ENCODE measurements around the gene ZFP62.

Gene ZFP62

DNA sequence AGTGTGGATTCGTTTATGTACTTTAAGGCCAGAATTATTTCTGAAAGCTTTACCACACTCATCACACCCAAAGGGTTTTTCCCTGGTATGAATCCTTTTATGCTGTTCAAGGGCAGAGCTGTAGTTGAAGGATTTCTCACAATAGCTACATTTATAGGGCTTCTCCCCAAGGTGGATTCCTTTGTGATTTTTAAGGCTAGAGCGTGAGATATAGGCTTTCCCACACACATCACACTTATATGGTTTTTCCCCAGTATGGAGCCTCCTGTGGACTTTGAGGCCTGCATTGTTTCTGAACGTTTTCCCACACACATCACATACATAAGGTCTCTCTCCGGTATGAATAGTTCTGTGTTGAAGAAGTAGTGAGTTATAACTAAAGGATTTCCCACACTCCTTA, 11.2 kb downstream of the ZFP62 start:
- peaks cover 21% of the 10 kb centered on the region for H3K9me3 ChIP-seq (ENCODE audit: control insufficient read depth, low read length)
- no peak overlapping the region for H3K4me3 ChIP-seq (ENCODE audit: insufficient read depth, low read depth, low read length)

DNA sequence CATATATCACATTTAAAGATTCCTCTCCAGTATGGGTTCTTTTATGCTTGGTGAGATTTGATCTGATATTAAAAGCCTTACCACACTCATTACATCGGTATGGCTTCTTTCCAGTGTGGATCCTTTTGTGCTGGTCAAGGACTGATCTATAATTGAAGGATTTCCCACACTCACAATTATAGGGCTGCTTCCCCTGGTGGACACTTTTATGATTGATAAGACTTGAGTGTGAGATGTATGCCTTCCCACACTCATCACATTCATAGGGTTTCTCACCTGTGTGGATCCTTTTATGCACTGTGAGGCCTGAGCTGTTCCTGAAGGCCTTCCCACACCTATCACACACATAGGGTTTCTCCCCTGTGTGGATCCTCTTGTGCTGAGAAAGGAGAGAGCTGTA, 12.2 kb downstream of the ZFP62 start:
- H3K27ac ChIP-seq (ENCODE audit: insufficient read depth, low read depth, low read length, poor library complexity, severe bottlenecking) = no peak overlapping the region
- H3K4me3 ChIP-seq (ENCODE audit: insufficient read depth, low read depth, low read length) = no peak overlapping the region
- H3K27me3 ChIP-seq (ENCODE audit: control insufficient read depth, insufficient read depth, low read length, poor library complexity, severe bottlenecking) = no peaks in the 10 kb centered on the region
- peaks cover 55% of the 10 kb centered on the region for H3K36me3 ChIP-seq (ENCODE audit: control insufficient read depth, insufficient read depth, low read length)
- peaks cover 21% of the 10 kb centered on the region for H3K9me3 ChIP-seq (ENCODE audit: control insufficient read depth, low read length)
- peaks cover 3% of the 10 kb centered on the region for H3K4me1 ChIP-seq (ENCODE audit: control insufficient read depth, insufficient read depth, low read length)
- 100% methylated on average over 1 of the region's 1 CpG; no CpG with 5 or more reads in 1 of the 2 experiments for WGBS, 2 experiments

More for the DNA sequence above, 11.2 kb downstream of the ZFP62 start:
- Histone ChIP-seq H3K27me3 (ENCODE audit: control insufficient read depth, insufficient read depth, low read length, poor library complexity, severe bottlenecking) (no peaks in the 10 kb centered on the region), H3K27ac (ENCODE audit: insufficient read depth, low read depth, low read length, poor library complexity, severe bottlenecking) (no peak overlapping the region), H3K4me1 (ENCODE audit: control insufficient read depth, insufficient read depth, low read length) (peaks cover under 1% of the 10 kb centered on the region), H3K36me3 (ENCODE audit: control insufficient read depth, insufficient read depth, low read length) (peaks cover 63% of the 10 kb centered on the region)
- WGBS, 2 experiments = 96 to 98% methylated on average over 2 of the region's 4 CpGs

- H3K36me3 ChIP-seq (ENCODE audit: control insufficient read depth, insufficient read depth, low read length) = peaks cover 51% of the 10 kb centered on the region
- no peak overlapping the region for H3K27ac ChIP-seq (ENCODE audit: insufficient read depth, low read depth, low read length, poor library complexity, severe bottlenecking)
- peaks cover 21% of the 10 kb centered on the region for H3K9me3 ChIP-seq (ENCODE audit: control insufficient read depth, low read length)
- peaks cover 3% of the 10 kb centered on the region for H3K4me1 ChIP-seq (ENCODE audit: control insufficient read depth, insufficient read depth, low read length)
- no peaks in the 10 kb centered on the region for H3K27me3 ChIP-seq (ENCODE audit: control insufficient read depth, insufficient read depth, low read length, poor library complexity, severe bottlenecking)
- 94 to 100% methylated on average over 1 of the region's 1 CpG for WGBS, 2 experiments
- no peak overlapping the region for H3K4me3 ChIP-seq (ENCODE audit: insufficient read depth, low read depth, low read length)
Measured at GRCh38 chr5:180848265-180848664, 12.8 kb downstream of the ZFP62 start.

- Histone ChIP-seq H3K36me3 (ENCODE audit: control insufficient read depth, insufficient read depth, low read length) (peaks cover 48% of the 10 kb centered on the region), H3K9me3 (ENCODE audit: control insufficient read depth, low read length) (peaks cover 21% of the 10 kb centered on the region)
Measured at GRCh38 chr5:180847026-180847425, 14.1 kb downstream of the ZFP62 start.

GRCh38 chr5:180844858-180845257, 16.2 kb downstream of the ZFP62 start:
- 93 to 96% methylated on average over 1 of the region's 1 CpG for WGBS, 2 experiments
- Histone ChIP-seq H3K4me1 (ENCODE audit: control insufficient read depth, insufficient read depth, low read length) (peaks cover 3% of the 10 kb centered on the region), H3K9me3 (ENCODE audit: control insufficient read depth, low read length) (peaks cover 7% of the 10 kb centered on the region)

More at GRCh38 chr5:180847026-180847425, 14.1 kb downstream of the ZFP62 start:
- H3K4me3 ChIP-seq (ENCODE audit: insufficient read depth, low read depth, low read length) = no peak overlapping the region
- peaks cover 3% of the 10 kb centered on the region for H3K4me1 ChIP-seq (ENCODE audit: control insufficient read depth, insufficient read depth, low read length)
- H3K27me3 ChIP-seq (ENCODE audit: control insufficient read depth, insufficient read depth, low read length, poor library complexity, severe bottlenecking) = no peaks in the 10 kb centered on the region
- 30% methylated on average over 3 of the region's 3 CpGs for WGBS, 2 experiments
- no peak overlapping the region for H3K27ac ChIP-seq (ENCODE audit: insufficient read depth, low read depth, low read length, poor library complexity, severe bottlenecking)

DNA sequence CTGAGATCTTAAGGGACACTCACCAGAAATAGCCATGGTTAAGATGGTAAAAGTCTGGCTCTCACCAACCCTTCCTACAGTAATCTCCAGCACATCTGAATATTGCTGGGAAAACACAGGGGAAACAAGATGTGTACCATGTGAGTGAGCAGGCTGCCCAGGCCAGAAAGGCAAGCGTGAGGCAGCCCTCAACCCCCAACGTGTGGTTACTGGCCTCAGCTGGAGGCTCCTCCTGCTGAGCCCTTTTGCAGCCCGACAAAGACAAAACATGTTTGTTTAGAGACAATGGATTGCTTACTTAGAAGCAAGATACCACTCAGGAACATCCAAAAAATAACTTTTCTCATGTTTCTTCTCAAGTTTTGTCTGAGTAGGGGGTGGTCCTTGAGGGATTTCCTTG, 16.6 kb downstream of the ZFP62 start:
- no peak overlapping the region for H3K4me3 ChIP-seq (ENCODE audit: insufficient read depth, low read depth, low read length)
- 3 to 12% methylated on average over 3 of the region's 3 CpGs for WGBS, 2 experiments

More at GRCh38 chr5:180844858-180845257, 16.2 kb downstream of the ZFP62 start:
- Histone ChIP-seq H3K4me3 (ENCODE audit: insufficient read depth, low read depth, low read length) (no peak overlapping the region), H3K36me3 (ENCODE audit: control insufficient read depth, insufficient read depth, low read length) (peaks cover 26% of the 10 kb centered on the region), H3K27ac (ENCODE audit: insufficient read depth, low read depth, low read length, poor library complexity, severe bottlenecking) (no peak overlapping the region), H3K27me3 (ENCODE audit: control insufficient read depth, insufficient read depth, low read length, poor library complexity, severe bottlenecking) (no peaks in the 10 kb centered on the region)

DNA sequence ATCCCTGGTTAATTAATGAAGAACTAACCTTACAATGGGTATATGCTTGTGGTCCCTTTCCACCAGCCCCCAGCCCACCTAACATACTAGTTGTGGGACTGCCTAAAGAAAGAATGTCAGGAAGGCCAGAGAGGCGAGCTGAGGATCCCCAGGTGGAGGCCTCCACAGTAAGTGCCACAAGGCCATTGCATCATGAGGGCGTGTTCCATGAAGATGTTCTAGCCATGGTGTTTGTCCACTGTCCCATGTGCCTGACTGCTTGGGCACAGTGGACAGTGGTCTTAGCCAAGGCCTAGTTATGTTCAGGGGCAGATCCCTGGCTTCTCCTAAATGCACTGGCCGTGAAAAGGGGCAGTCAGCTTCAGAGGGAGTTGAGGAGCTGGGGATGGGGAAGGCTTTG, 21.1 kb downstream of the ZFP62 start:
- WGBS, 2 experiments = 91 to 95% methylated on average over 3 of the region's 3 CpGs
- Histone ChIP-seq H3K36me3 (ENCODE audit: control insufficient read depth, insufficient read depth, low read length) (no peaks in the 10 kb centered on the region), H3K27ac (ENCODE audit: insufficient read depth, low read depth, low read length, poor library complexity, severe bottlenecking) (no peak overlapping the region), H3K9me3 (ENCODE audit: control insufficient read depth, low read length) (no peaks in the 10 kb centered on the region), H3K4me3 (ENCODE audit: insufficient read depth, low read depth, low read length) (no peak overlapping the region), H3K4me1 (ENCODE audit: control insufficient read depth, insufficient read depth, low read length) (peaks cover 3% of the 10 kb centered on the region), H3K27me3 (ENCODE audit: control insufficient read depth, insufficient read depth, low read length, poor library complexity, severe bottlenecking) (no peaks in the 10 kb centered on the region)

More for the DNA sequence above, 16.6 kb downstream of the ZFP62 start:
- H3K9me3 ChIP-seq (ENCODE audit: control insufficient read depth, low read length) = peaks cover 5% of the 10 kb centered on the region
- no peaks in the 10 kb centered on the region for H3K27me3 ChIP-seq (ENCODE audit: control insufficient read depth, insufficient read depth, low read length, poor library complexity, severe bottlenecking)
- peaks cover 3% of the 10 kb centered on the region for H3K4me1 ChIP-seq (ENCODE audit: control insufficient read depth, insufficient read depth, low read length)
- H3K27ac ChIP-seq (ENCODE audit: insufficient read depth, low read depth, low read length, poor library complexity, severe bottlenecking) = no peak overlapping the region
- H3K36me3 ChIP-seq (ENCODE audit: control insufficient read depth, insufficient read depth, low read length) = peaks cover 22% of the 10 kb centered on the region

DNA sequence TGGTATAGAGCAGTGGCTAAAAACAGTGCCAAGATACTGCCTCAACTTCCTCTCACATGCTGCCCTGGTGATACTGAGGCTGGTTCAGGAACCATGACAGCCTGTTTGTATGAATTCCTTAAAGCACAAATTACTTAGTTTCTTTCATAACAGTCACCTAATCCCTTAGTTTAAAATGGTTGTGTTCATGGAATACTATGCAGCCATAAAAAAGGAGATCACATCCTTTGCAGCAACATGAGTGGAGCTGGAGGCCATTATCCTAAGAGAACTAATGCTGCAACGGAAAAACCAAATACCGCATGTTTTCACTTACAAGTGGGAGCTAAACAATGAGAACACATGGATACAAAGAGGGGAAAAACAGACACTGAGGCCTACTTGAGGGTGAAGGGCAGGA, 21.8 kb downstream of the ZFP62 start:
- Histone ChIP-seq H3K27me3 (ENCODE audit: control insufficient read depth, insufficient read depth, low read length, poor library complexity, severe bottlenecking) (no peaks in the 10 kb centered on the region), H3K4me3 (ENCODE audit: insufficient read depth, low read depth, low read length) (no peak overlapping the region), H3K27ac (ENCODE audit: insufficient read depth, low read depth, low read length, poor library complexity, severe bottlenecking) (no peak overlapping the region), H3K4me1 (ENCODE audit: control insufficient read depth, insufficient read depth, low read length) (no peaks in the 10 kb centered on the region), H3K36me3 (ENCODE audit: control insufficient read depth, insufficient read depth, low read length) (no peaks in the 10 kb centered on the region), H3K9me3 (ENCODE audit: control insufficient read depth, low read length) (no peaks in the 10 kb centered on the region)
- WGBS, 2 experiments = 93 to 95% methylated on average over 2 of the region's 2 CpGs

DNA sequence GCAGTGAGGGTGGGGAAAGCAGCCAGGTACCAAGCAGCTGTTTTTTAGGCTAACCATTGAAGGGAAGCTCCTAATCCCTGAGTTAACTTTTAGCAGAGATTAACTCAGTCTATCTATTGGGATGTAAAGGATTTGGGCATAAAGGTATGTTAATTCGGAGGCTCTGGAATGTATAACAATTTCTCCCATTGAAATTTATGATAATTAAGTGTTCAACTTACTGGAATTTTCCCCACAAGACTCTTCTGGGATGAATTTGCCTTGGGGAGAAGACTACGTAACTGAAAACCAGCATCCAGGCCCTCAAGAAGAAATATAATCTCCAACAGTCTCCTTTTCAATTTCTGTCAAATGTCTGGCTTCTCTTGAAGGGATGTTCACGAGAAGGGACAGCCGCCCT, 23.6 kb downstream of the ZFP62 start:
- 88 to 89% methylated on average over 3 of the region's 4 CpGs for WGBS, 2 experiments
- Histone ChIP-seq H3K27me3 (ENCODE audit: control insufficient read depth, insufficient read depth, low read length, poor library complexity, severe bottlenecking) (no peaks in the 10 kb centered on the region), H3K27ac (ENCODE audit: insufficient read depth, low read depth, low read length, poor library complexity, severe bottlenecking) (no peak overlapping the region), H3K4me3 (ENCODE audit: insufficient read depth, low read depth, low read length) (no peak overlapping the region), H3K4me1 (ENCODE audit: control insufficient read depth, insufficient read depth, low read length) (no peaks in the 10 kb centered on the region), H3K9me3 (ENCODE audit: control insufficient read depth, low read length) (no peaks in the 10 kb centered on the region), H3K36me3 (ENCODE audit: control insufficient read depth, insufficient read depth, low read length) (no peaks in the 10 kb centered on the region)

- Histone ChIP-seq H3K4me3 (ENCODE audit: insufficient read depth, low read depth, low read length) (no peak overlapping the region), H3K27ac (ENCODE audit: insufficient read depth, low read depth, low read length, poor library complexity, severe bottlenecking) (no peak overlapping the region), H3K27me3 (ENCODE audit: control insufficient read depth, insufficient read depth, low read length, poor library complexity, severe bottlenecking) (no peaks in the 10 kb centered on the region), H3K9me3 (ENCODE audit: control insufficient read depth, low read length) (peaks cover 3% of the 10 kb centered on the region), H3K36me3 (ENCODE audit: control insufficient read depth, insufficient read depth, low read length) (peaks cover 10% of the 10 kb centered on the region), H3K4me1 (ENCODE audit: control insufficient read depth, insufficient read depth, low read length) (no peaks in the 10 kb centered on the region)
- WGBS, 2 experiments = 90 to 97% methylated on average over 2 of the region's 2 CpGs
Measured at GRCh38 chr5:180832638-180833068, 28.4 kb downstream of the ZFP62 start.

Data from ectodermal cell (in vitro differentiated cells).